ENCODE measurements around the gene MAP3K15. TPM values are rescaled to one million over a fixed set of nuclear protein-coding genes. Genes with fewer than 3 reads are reported as not detected.

MAP3K15 gene
- total RNA-seq, 1 donor from 2014 or later = 2.1 TPM

GRCh38 chrX:19541931-19542330, 26.6 kb upstream of the MAP3K15 start:
- Histone ChIP-seq H3K79me2 (ENCODE audit: insufficient read depth, low read length) (no peaks in the 10 kb centered on the region), H3K36me3 (ENCODE audit: insufficient read depth, low read length) (no peaks in the 10 kb centered on the region), H3K9me3 (ENCODE audit: insufficient read depth, low read depth, low read length) (no peaks in the 10 kb centered on the region), H3K9ac (ENCODE audit: low read length) (no peak overlapping the region), H3K4me2 (ENCODE audit: low read length) (no peak overlapping the region), H3K27ac (ENCODE audit: low read depth, low read length) (no peak overlapping the region), H3K27me3 (ENCODE audit: insufficient read depth, low read length) (no peaks in the 10 kb centered on the region), H3K4me3 (ENCODE audit: insufficient read depth, low read depth, low read length) (no peak overlapping the region), H2AFZ (ENCODE audit: low read depth, low read length) (no peak overlapping the region), H4K20me1 (ENCODE audit: insufficient read depth, low read length) (no peaks in the 10 kb centered on the region), H3K4me1 (ENCODE audit: insufficient read depth, low read length) (no peaks in the 10 kb centered on the region)
- H3K36me3 Mint-ChIP-seq (ENCODE audit: low read depth, unreplicated experiment) = no peaks in the 10 kb centered on the region
- no peaks in the 10 kb centered on the region for H3K4me1 Mint-ChIP-seq (ENCODE audit: low read depth, unreplicated experiment)
- TF ChIP-seq EZH2 (IDR thresholded peaks at IDR 0.05; ENCODE audit: insufficient read depth, low read length) (no peak), CTCF (IDR thresholded peaks at IDR 0.05; ENCODE audit: insufficient read depth, low read depth, low read length) (no peak)
- H3K9me3 Mint-ChIP-seq (ENCODE audit: unreplicated experiment) = no peaks in the 10 kb centered on the region
- FAIRE-seq = no peak
- H3K4me3 Mint-ChIP-seq (ENCODE audit: unreplicated experiment) = no peak overlapping the region
- no peaks in the 10 kb centered on the region for H3K27me3 Mint-ChIP-seq (ENCODE audit: low read depth, unreplicated experiment)
- H3K27ac Mint-ChIP-seq (ENCODE audit: unreplicated experiment) = no peak overlapping the region
- DNase-seq (ENCODE audit: low read depth) = no peak

- Mint-ChIP-seq H3K27me3 (ENCODE audit: low read depth, unreplicated experiment) (no peaks in the 10 kb centered on the region), H3K9me3 (ENCODE audit: unreplicated experiment) (no peaks in the 10 kb centered on the region), H3K27ac (ENCODE audit: unreplicated experiment) (no peak overlapping the region), H3K36me3 (ENCODE audit: low read depth, unreplicated experiment) (no peaks in the 10 kb centered on the region), H3K4me3 (ENCODE audit: unreplicated experiment) (no peak overlapping the region), H3K4me1 (ENCODE audit: low read depth, unreplicated experiment) (no peaks in the 10 kb centered on the region)
- no peak overlapping the region for H3K9ac ChIP-seq (ENCODE audit: low read length)
- TF ChIP-seq CTCF (IDR thresholded peaks at IDR 0.05; ENCODE audit: insufficient read depth, low read depth, low read length) (no peak), EZH2 (IDR thresholded peaks at IDR 0.05; ENCODE audit: insufficient read depth, low read length) (no peak)
- peaks cover under 1% of the 10 kb centered on the region for H3K36me3 ChIP-seq (ENCODE audit: insufficient read depth, low read length)
- H3K4me1 ChIP-seq (ENCODE audit: insufficient read depth, low read length) = no peaks in the 10 kb centered on the region
- H3K4me2 ChIP-seq (ENCODE audit: low read length) = no peak overlapping the region
- H3K9me3 ChIP-seq (ENCODE audit: insufficient read depth, low read depth, low read length) = no peaks in the 10 kb centered on the region
- H3K27ac ChIP-seq (ENCODE audit: low read depth, low read length) = no peak overlapping the region
- DNase-seq (ENCODE audit: low read depth) = no peak
- H4K20me1 ChIP-seq (ENCODE audit: insufficient read depth, low read length) = no peaks in the 10 kb centered on the region
- H3K4me3 ChIP-seq (ENCODE audit: insufficient read depth, low read depth, low read length) = no peak overlapping the region
- no peaks in the 10 kb centered on the region for H3K27me3 ChIP-seq (ENCODE audit: insufficient read depth, low read length)
- no peaks in the 10 kb centered on the region for H3K79me2 ChIP-seq (ENCODE audit: insufficient read depth, low read length)
- no peak overlapping the region for H2AFZ ChIP-seq (ENCODE audit: low read depth, low read length)
- FAIRE-seq = peak; percentile 49
These were observed 25.9 kb upstream of the MAP3K15 start for GRCh38 chrX:19541196-19541595.

DNA sequence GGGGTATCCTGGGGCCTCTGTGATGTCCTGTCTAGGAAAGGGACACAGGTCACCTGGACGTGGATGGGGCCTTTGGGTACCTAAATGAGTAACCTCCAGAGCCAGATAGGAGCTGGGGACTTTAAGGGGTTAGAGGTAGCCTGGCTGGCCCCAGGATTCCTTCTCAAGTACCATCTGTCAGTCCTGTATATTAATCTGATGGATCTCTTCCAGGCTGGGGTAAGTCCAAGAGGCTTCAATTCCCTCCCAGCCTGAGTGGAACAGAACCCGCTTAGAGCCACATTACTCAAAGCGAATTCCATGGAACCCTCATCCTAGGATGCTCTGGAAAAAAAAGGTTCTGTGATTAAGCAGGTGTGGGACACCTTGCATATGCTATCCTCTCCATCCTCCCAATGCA, 24.8 kb upstream of the MAP3K15 start:
- Histone ChIP-seq H3K4me2 (ENCODE audit: low read length) (no peak overlapping the region), H3K27me3 (ENCODE audit: insufficient read depth, low read length) (no peaks in the 10 kb centered on the region), H3K9me3 (ENCODE audit: insufficient read depth, low read depth, low read length) (no peaks in the 10 kb centered on the region), H3K79me2 (ENCODE audit: insufficient read depth, low read length) (no peaks in the 10 kb centered on the region), H3K27ac (ENCODE audit: low read depth, low read length) (no peak overlapping the region), H4K20me1 (ENCODE audit: insufficient read depth, low read length) (no peaks in the 10 kb centered on the region), H2AFZ (ENCODE audit: low read depth, low read length) (no peak overlapping the region), H3K4me1 (ENCODE audit: insufficient read depth, low read length) (no peaks in the 10 kb centered on the region), H3K36me3 (ENCODE audit: insufficient read depth, low read length) (peaks cover 2% of the 10 kb centered on the region), H3K9ac (ENCODE audit: low read length) (no peak overlapping the region), H3K4me3 (ENCODE audit: insufficient read depth, low read depth, low read length) (no peak overlapping the region)
- DNase-seq (ENCODE audit: low read depth) = no peak
- Mint-ChIP-seq H3K4me1 (ENCODE audit: low read depth, unreplicated experiment) (no peaks in the 10 kb centered on the region), H3K4me3 (ENCODE audit: unreplicated experiment) (no peak overlapping the region), H3K27me3 (ENCODE audit: low read depth, unreplicated experiment) (no peaks in the 10 kb centered on the region), H3K27ac (ENCODE audit: unreplicated experiment) (no peak overlapping the region), H3K36me3 (ENCODE audit: low read depth, unreplicated experiment) (peaks cover 2% of the 10 kb centered on the region), H3K9me3 (ENCODE audit: unreplicated experiment) (no peaks in the 10 kb centered on the region)
- no peak for FAIRE-seq
- TF ChIP-seq CTCF (IDR thresholded peaks at IDR 0.05; ENCODE audit: insufficient read depth, low read depth, low read length) = no peak
- no peak for TF ChIP-seq EZH2 (IDR thresholded peaks at IDR 0.05; ENCODE audit: insufficient read depth, low read length)
